Left colon (tissue), 2 donors: Measurements from ENCODE around the gene TNFSF8. TPM values are rescaled to one million over a fixed set of nuclear protein-coding genes. Genes with fewer than 3 reads are reported as not detected.

Experiments used
- ATAC-seq: fragments of 200-7000 bp; cut with Tn5 transposase; one replicate; pipeline ENCODE4 v1.9.1; 2020; ENCODE audit warnings: mild to moderate bottlenecking, moderate library complexity
- DNase-seq, 2 donors: peaks; one replicate each; pipeline ENCODE4 v3.0.0-alpha.2; 2020
- intact Hi-C, 2 donors: fragments of 100-400 bp; cut with DNase I in 1 of 2; cut with micrococcal nuclease in 1 of 2; formaldehyde crosslinking; loops; one replicate each; pipeline versions ENCODE4 v1.11.2 to v1.14.0; 2022; cut with DNase I, micrococcal nuclease
- total RNA-seq, 2 donors: library from RNA; stranded (reverse); fragmentation: NEBNext Ultra II Directional; extraction: Animal tissue kit (Norgen Biotek cat#: 25700); gene quantifications; one replicate each; pipeline ENCODE4 v1.2.1, GENCODE V29; 2021
- donor health status: DM: no; HTN: no; CAD: no.
- donor health status: DM: yes; HTN: yes; CAD: no.

Gene TNFSF8
- total RNA-seq, 2 donors from 2014 or later = 0.24 to 1.0 TPM

GRCh38 chr9:114938687-114939575 lies 8.5 kb upstream of the TNFSF8 start:
- ATAC-seq = no peak
- DNase-seq = no peak
- intact Hi-C loops = loop anchor here in 1 of 2 donors (10.0 kb wide), 1 partner anchor 56 kb away; no protein-coding TSS in a partner anchor

- DNase-seq (no peak), ATAC-seq (no peak)
- intact Hi-C loops = loop anchor here in 1 of 2 donors (10.0 kb wide), 1 partner anchor 57 kb away; no protein-coding TSS in a partner anchor
Measured at GRCh38 chr9:114937516-114937915, 7.1 kb upstream of the TNFSF8 start.

- no peak for ATAC-seq
- intact Hi-C loops = loop anchor here in 1 of 2 donors (10.0 kb wide), 1 partner anchor 58 kb away; no protein-coding TSS in a partner anchor
- no peak for DNase-seq
Measured at GRCh38 chr9:114936581-114936980, 6.2 kb upstream of the TNFSF8 start.

GRCh38 chr9:114935119-114935518 lies 4.7 kb upstream of the TNFSF8 start:
- DNase-seq = no peak
- no peak for ATAC-seq
- intact Hi-C loops = loop anchor here in 1 of 2 donors (10.0 kb wide), 1 partner anchor 60 kb away; no protein-coding TSS in a partner anchor

DNA sequence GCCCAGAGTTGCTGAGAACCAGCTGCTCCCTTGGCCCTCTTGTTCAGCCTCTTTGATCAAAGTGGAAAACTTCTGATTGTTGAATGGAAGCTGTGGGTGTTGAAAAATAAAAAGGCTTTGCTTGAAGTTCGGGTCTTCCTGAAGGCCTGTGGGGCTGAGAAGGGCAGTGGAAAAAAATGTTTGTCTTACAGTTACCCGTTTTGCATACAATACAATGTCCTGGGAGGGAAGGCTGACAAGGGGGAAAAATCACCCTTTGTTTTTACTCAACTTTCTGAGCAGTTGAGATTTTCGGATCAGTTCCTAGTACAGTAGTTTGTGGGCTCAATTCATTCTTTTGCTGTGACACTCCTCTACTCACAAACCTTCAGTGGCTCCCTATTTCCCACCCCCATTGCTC lies 2.1 kb upstream of the TNFSF8 start:
- no peak for DNase-seq
- ATAC-seq = no peak
- intact Hi-C loops = loop anchor here in 1 of 2 donors (10.0 kb wide), 1 partner anchor 62 kb away; no protein-coding TSS in a partner anchor

- ATAC-seq (no peak), DNase-seq (no peak)
- intact Hi-C loops = loop anchor here in 1 of 2 donors (10.0 kb wide), 1 partner anchor 63 kb away; no protein-coding TSS in a partner anchor
Measured at GRCh38 chr9:114931407-114931806, 1.0 kb upstream of the TNFSF8 start.

DNA sequence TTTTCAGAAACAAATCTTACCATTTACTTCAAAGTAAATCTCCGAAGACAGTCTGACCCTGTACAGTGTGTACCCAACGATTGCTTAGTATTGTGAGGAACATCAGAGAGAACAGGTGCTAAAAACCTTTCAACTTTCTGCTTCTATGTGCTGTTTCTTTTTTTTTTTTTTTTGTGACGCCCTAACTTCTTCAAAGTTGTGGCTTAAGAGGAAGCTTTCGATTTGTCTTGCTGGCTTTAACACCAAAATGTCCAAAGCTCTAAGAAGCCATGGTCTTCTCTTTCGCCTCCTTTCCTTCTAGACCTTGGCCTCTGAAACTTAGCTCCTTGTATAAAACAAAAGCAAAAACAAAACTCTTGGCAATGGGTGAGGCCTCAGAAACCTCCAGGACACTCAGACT lies 1.2 kb downstream of the TNFSF8 start:
- ATAC-seq = no peak
- no peak for DNase-seq

DNA sequence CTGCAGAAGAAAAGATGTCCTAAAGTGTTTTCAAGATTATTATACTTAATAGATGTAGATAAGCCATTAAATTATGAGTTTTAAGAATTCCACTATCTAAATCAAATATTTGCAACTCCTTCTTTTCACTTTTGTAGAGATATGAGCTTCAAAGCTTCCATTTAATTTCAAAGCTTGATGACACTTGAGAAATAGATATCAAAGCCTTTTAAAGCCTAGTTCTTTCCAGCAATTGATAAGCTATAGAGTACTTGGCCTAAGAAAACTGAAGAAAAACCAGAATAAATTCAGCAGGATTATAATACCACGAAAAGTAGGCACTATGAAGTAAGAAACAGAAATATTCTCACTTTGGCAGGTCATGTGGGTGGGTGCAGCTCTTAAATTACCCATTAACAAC lies 1.7 kb downstream of the TNFSF8 start:
- no peak for DNase-seq

More for the DNA sequence above, 1.2 kb downstream of the TNFSF8 start:
- intact Hi-C loops = no loop called here

DNA sequence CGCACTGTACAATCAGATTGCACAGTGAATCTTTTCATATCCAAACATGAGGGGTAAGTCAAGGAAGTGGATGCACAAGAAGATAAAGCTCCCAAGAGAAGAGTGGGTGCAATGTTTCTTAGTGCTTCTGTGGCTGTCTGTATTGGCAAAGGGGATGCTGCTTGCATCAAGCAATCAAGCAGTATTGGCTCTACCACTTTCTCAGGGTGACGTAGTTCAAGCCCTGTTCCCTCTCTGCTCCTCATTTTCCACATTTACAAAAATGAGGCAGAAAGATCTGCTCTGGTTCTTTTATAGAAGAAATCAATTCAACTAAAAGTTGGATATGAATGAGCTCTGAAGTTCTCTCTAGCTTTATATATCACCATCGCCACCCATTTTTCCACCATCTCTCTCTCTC lies 2.3 kb downstream of the TNFSF8 start:
- intact Hi-C loops = no loop called here
- DNase-seq (no peak), ATAC-seq (no peak)

More for the DNA sequence above, 1.7 kb downstream of the TNFSF8 start:
- intact Hi-C loops = no loop called here
- ATAC-seq = no peak

DNA sequence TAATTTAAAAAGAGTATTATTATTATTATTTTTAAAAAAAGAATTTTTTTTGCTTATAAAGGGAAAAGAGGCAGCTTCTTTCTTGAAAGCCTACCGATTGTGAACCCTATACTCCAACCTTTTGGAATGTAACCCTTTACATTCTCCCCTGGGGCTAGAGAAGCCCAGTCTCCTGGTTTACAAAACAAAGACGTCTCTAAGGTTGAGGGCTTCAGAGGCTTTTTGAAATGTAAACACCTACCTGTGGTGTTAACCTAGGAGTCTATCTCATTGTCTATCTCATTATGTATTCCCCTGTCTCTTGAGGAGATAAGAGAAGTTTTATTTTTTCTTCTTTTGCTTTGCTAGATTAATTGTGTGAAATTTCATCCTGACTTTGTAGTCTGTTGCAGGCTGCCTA lies 4.7 kb downstream of the TNFSF8 start:
- intact Hi-C loops = no loop called here
- DNase-seq = no peak
- ATAC-seq = no peak

- intact Hi-C loops = no loop called here
- no peak for DNase-seq
- ATAC-seq = no peak
Measured at GRCh38 chr9:114925039-114925438, 5.4 kb downstream of the TNFSF8 start.

DNA sequence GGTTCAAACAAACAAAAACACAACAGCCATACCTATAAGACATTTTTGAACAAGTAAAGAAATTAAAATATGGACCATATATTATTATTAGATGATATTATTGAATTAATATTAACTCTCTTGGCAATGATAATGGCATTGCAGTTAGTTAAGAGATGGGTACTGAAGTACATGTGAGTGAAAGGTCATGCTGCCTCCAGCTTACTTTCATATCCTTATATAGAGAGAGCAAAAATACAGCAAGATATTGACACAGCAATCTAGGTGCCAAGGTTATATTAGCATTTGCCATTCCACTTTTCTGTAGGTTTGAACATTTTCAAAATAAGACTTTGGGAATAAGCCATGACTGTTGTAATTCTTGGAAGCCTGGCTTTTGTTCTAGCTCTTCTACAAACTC lies 6.1 kb downstream of the TNFSF8 start:
- intact Hi-C loops = no loop called here
- ATAC-seq (no peak), DNase-seq (no peak)

DNA sequence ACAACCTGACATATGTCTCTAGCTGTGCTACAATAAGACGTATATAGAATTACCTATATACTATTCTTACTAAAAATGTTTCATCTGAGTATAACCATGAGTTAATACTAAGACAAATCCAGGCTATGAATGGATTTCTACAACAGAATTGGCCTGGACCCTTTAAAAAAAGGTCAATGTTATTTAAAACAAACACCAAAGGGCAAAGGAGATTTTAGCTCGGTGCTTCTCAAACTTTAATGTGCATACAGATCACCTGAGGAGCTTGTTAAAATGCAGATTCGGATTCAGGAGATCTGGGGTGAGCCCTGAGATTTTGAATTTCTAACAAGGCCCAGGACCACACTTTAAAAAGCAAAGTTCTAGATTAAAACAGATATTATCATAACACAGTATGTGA lies 6.5 kb downstream of the TNFSF8 start:
- DNase-seq (no peak), ATAC-seq (no peak)
- intact Hi-C loops = no loop called here

DNA sequence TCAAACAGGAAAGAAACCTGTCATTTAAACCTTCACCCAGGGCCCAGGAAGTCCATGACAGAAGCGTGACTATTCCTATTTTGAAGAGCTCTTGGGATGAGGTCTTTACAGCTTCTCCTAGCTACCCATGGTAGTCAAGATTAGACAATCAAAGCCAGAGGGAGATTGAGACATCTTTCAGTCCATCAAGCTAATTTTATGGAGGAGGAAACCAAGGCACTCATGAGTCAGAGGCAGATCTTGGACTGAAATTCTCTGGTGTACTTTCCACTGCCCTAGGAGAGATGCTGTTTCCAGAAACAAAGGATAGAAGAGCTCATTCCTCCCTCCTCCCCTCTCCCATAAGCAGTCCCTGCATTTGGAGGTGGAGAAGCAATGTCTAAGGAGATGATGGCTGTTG lies 9.2 kb downstream of the TNFSF8 start:
- intact Hi-C loops = no loop called here
- no peak for ATAC-seq
- DNase-seq = no peak

- ATAC-seq = no peak
- intact Hi-C loops = loop anchor here in 1 of 2 donors (10.0 kb wide), 1 partner anchor 235 kb away; the partner anchor contains the start of gene TEX48
- no peak for DNase-seq
Measured at GRCh38 chr9:114919611-114920010, 10.8 kb downstream of the TNFSF8 start.

- DNase-seq (no peak), ATAC-seq (no peak)
- intact Hi-C loops = loop anchor here in 1 of 2 donors (10.0 kb wide), 1 partner anchor 232 kb away; the partner anchor contains the start of gene TEX48
Measured at GRCh38 chr9:114916481-114916880, 13.9 kb downstream of the TNFSF8 start.

DNA sequence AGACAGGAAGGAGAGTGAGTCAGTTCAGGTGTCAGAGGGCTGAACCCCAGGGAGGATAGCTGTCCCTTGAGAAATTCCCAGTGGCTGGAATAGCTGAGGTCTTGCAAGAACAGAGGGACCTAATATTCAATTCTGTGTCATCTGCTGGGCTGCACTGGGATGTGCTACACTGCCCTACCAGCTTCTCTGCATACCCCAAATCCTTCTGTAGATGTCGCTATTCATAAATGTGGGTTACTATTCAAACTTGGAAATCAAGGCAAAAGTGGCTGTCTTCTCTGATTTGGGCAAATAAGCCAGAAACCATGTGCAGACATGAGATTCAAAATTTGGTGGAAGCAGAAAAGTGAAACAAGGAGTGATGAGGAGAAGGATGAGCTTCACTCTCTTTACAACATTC lies 16.3 kb downstream of the TNFSF8 start:
- ATAC-seq = no peak
- no peak for DNase-seq
- intact Hi-C loops = loop anchor here (5.0 to 10.0 kb wide), 2 partner anchors 177 to 229 kb away; partner anchors contain the start of gene TEX48 (in 1 of the 2)

GRCh38 chr9:114913656-114914055 lies 16.7 kb downstream of the TNFSF8 start:
- DNase-seq = no peak
- ATAC-seq = no peak
- intact Hi-C loops = loop anchor here (5.0 to 10.0 kb wide), 2 partner anchors 176 to 229 kb away; partner anchors contain the start of gene TEX48 (in 1 of the 2)

DNA sequence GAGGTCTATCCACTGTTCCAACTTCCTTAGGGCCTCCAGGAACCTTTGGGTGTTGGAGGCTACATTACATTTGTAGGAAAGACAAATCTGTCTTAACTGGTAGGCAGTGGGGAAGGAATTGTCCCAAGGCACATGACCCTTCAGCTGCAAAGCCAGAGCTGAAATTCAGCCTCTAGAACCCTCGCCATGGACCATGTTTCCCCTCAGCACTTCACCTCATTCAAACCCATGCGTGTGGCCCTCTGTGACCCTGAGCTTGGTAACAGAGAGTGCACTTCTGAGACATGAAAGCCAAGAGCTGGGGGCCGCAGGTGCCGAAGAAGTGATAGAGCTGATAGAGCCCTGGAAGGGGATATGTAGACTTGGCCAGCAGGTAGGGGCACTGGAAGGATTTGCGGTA lies 17.2 kb downstream of the TNFSF8 start:
- DNase-seq (no peak), ATAC-seq (no peak)
- intact Hi-C loops = loop anchor here (5.0 to 10.0 kb wide), 2 partner anchors 176 to 228 kb away; partner anchors contain the start of gene TEX48 (in 1 of the 2)
